NCI-H146 treated with DMSO at 0.1 percent for 48 hours (cell line): ENCODE data around the gene SAMD1.
"Not testable (repeated sequence)": the region's sequence is repeated elsewhere in the genome, so short reads cannot be mapped to it uniquely, and the experiment has no call there.

Source experiments
- DNase-seq: peaks from one replicate; lab custom pipeline; 2025; ENCODE audit not compliant: unreplicated experiment; lab: John Stamatoyannopoulos, UW

Gene SAMD1

GRCh38 chr19:14061751-14062557, 28.6 kb downstream of the SAMD1 start, which contains the start of gene PALM3:
TSS of gene PALM3 (minus strand) at chr19:14062076. CDS start at chr19:14061980, 96 bp downstream.
- no peak for DNase-seq

- DNase-seq = no peak
These were observed 29.3 kb downstream of the SAMD1 start for GRCh38 chr19:14061081-14061749.

DNA sequence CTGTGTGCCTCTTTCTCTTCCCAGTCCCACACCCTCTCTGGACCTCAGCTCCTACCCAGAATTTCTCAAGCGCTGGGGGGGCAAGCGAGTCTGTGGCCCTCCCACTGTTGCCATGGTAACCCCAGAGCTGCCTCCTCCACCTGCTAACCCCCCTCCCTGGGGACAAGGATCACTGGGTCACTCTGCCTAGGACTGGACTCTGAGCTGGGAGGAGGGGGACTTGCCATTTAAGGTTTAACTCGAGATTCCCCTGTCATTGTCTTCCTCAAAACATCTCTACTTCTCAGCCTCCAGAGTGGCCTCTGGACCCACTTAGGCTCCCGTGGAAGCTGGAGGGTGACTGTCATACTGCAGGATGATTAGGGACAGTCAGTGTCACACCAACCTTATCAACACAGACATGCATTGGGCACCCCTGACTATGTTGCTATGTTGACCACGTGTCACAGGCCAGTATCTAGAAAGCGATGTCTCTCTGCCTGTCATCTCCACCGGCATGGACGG, 30.8 kb downstream of the SAMD1 start:
- no peak for DNase-seq

GRCh38 chr19:14059093-14059480, 31.5 kb downstream of the SAMD1 start:
- no peak for DNase-seq

DNA sequence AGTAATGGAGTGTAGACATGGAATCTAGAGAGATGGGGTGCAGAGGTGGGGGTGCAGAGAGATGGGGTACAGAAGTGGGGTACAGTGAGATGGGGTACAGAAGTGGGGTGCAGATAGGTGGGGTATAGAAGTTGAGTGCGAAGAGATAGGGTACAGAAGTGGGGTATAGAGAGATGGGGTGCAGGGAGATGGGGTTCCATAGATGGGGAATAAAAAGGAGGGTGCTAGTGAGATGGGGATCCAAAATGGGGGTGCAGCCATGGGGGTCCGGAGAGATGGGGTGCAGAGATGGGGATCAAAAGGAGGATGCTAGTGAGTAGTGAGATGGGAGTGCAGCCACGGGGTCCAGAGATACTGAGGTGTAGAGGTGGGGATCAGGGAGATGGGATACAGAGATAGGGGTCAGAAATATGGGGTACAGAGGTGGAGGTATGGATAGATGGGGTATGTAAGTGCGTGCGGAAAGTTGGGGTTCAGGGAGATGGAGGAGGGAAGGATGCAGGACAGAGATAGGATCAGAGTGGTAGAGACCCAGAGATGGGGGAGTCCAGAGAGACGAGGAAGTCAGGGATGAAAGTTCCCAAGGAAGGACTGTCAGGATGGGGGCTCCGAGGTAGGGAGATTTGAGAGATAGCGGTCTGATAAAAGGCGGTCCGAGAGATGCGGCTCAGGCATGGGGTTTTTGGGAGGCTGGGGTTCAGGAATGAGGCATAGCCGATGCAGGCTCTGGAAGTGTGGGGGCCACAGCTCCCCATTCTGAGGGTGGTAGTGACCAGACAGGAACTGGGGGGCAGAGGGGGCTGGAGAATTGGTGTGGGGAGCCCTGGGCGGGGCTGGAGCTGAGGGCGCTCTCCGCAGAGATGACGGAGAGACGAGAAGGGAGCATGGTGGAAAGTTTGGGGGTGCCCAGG, 32.1 kb downstream of the SAMD1 start:
- DNase-seq = no peak

DNA sequence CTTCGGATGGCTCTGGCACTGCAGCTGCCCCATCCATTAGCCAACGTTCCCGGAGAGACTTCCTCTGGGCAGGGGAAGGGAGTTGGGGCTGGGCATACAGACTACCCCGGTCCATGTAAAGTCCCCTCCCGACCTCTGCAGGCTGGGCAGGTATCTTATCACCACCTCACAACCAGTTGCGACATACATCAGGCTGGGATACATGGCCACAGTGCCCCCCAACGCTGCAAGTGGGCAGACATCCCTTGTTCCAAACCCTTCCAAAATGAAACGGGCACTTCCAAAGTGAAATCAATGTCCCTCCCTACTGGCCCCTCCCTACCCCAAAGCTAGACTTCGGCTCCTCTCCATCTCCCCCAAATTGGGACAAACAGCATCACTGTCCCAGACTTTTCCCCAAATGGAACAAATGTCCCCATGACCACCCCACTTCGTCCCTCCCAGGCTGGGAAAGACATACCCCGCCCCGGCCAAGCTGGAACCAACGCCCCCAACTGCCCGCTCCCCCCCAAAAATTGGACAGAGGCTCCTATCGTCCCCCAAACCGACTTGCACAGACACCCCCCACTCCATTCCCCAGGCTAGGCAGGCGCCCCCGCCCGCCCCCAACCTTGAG, 33.7 kb downstream of the SAMD1 start:
- no peak for DNase-seq

- DNase-seq = no peak
These were observed 34.4 kb downstream of the SAMD1 start for GRCh38 chr19:14056069-14056666.

GRCh38 chr19:14055396-14055795, 35.2 kb downstream of the SAMD1 start:
- no peak for DNase-seq

DNA sequence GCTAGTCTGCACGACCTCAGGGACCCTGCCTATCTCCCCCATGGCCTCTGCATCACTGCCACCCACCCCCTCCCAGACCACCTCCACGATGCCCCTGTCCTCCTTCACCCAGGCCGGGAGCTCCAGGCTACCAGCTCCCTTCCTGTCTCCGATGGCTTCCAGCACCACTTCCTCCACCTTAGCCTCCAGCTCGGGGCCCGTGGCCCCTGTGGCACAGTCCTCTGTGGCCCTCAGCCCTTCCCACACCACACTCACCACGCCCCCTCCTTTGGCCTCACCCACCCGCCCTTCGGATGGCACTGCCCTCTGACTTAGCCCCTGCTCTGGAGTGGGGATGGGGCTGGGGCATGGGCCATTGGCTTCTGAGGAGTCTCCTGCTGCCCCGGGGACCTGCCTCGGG, 35.8 kb downstream of the SAMD1 start:
- DNase-seq = no peak

- no peak for DNase-seq
These were observed 36.5 kb downstream of the SAMD1 start for GRCh38 chr19:14054099-14054498.

DNA sequence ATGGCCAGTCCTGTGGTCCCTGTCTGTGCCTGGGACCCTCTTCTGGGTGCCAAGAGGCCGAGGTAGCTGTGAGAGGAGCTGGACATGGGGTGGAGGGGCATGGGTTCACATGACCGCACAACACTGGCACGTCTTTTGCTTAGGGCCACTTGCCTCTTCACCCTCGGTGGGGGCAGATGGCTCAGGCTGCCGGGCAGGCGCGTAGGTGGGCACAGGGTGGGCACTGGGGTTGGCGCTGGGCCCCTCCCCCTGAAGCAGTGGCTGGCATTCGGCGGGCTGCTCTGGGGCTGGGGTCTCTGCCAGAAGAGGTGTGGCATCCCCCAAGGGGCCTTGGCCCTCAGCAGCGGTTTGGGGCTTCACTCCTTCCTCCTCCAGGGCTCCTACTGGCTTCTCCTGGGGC, 37.1 kb downstream of the SAMD1 start:
- no peak for DNase-seq

DNA sequence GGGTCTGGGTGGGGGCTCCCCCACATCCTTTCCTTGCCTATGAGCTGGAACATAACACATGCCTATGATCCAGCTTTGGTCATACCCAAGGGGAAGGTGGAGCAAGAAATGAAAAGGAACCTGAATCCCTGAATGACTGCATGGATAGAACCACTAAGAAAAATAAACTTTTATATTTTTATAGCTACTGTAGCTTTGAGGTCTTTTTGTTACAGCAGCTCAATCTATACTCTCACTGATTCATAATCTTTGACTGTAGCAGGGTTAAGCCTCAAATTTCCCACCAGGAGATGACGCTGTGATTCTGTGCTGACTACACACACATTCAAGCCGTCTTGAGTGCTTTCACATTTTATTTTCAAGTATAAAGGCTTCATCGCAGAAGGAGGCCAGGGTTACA, 37.5 kb downstream of the SAMD1 start:
- DNase-seq = no peak

- no peak for DNase-seq
These were observed 38.1 kb downstream of the SAMD1 start for GRCh38 chr19:14052470-14052869.

GRCh38 chr19:14051980-14052379, 38.6 kb downstream of the SAMD1 start:
- DNase-seq = no peak

- DNase-seq = not testable (repeated sequence)
These were observed 39.6 kb downstream of the SAMD1 start for GRCh38 chr19:14050961-14051360.

DNA sequence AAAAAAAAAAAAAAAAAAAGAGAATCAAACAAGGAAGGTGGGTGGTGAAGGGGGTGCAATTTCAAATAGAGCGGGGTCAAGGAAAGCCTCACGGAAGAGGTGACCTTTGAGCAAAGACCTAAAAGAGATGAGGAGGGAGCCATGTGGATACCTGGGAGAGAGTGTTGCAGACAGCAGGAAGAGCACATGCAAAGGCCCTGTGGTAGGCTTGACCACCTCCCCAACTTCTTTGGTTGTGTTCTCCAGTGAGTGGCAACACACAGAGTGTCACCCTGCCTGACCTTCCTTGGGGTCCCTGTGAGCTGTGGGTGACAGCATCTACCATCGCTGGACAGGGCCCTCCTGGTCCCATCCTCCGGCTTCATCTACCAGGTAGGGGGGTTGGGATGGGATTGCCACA, 40.0 kb downstream of the SAMD1 start:
- no peak for DNase-seq

DNA sequence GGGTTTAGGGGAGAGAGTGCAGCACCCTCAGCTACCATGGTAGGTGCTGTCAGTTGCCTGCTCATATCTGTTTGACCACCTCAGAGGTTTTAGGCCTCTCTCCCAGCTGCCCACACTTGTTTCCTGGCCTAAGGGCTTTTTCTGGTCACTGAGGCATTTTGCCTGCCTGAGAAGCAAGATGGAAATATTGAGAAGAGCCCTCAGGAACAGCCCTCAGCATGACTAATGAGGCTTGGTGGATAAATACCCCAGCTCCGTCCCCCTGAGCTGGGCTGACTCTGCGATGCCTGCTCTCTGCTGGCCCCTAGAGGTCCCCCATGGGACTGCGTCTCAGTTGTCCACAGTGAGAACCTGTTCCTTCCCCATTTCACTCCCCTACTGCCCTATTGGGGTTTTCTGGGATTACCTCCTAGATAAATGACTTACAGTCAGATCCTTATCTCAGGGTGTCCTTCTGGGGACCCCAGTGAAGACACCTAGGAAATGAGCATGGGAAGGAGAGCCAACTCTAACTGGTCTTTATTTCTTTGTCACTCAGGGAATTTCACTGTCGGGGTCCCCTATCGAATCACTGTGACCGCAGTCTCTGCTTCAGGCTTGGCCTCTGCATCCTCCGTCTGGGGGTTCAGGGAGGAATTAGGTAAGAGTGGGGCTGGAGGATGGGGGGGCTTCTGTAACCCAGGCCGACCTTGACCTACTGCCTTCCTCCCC, 42.0 kb downstream of the SAMD1 start:
- DNase-seq = no peak

GRCh38 chr19:14047866-14048265, 42.7 kb downstream of the SAMD1 start:
- DNase-seq = not testable (repeated sequence)

DNA sequence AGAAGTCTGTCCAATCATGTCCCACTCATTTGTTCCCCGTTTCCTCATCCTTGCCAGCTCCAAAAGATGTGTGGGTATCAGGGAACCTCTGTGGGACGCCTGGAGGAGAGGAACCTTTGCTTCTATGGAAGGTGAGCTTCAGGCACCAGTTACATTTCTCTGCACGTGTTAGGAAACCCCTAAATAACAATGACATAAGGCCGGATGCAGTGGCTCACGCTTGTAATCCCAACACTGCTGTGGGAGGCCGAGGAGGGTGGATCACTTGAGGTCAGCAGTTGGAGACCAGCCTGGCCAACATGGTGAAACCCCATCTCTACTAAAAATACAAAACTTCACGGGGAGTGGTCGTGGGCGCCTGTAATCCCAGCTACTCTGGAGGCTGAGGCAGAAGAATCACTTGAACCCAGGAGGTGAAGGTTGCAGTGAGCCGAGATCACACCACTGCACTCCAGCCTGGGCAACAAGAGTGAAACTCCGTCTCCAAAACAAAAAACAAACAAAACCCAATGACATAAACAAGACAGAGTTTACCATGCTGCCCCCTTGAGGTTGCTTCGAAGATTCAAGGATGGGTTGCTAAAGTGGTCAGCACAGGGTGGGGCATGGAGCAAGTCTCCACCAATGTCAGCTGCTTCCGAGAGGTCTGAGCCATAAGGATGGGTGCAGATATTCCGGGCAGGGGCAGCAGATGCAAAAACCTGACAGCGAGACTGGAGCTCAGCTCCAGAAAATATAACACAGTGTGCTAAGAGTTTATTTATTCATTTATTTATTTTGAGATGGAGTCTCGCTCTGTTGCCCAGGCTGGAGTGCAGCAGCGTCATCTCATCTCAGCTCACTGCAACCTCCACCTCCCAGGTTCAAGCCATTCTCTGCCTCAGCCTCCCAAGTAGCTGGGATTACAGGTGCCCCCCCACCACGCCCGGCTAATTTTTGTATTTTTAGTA, 47.6 kb downstream of the SAMD1 start:
- not testable (repeated sequence) for DNase-seq
